ENCODE measurements around the gene DLGAP4.

Gene DLGAP4

GRCh38 chr20:36331209-36331608 is 25.1 kb downstream of the DLGAP4 start:
- no peak for DNase-seq (ENCODE audit: low spot score)

- no peak for DNase-seq (ENCODE audit: low spot score)
Measured at GRCh38 chr20:36333841-36334240, 27.7 kb downstream of the DLGAP4 start.

DNA sequence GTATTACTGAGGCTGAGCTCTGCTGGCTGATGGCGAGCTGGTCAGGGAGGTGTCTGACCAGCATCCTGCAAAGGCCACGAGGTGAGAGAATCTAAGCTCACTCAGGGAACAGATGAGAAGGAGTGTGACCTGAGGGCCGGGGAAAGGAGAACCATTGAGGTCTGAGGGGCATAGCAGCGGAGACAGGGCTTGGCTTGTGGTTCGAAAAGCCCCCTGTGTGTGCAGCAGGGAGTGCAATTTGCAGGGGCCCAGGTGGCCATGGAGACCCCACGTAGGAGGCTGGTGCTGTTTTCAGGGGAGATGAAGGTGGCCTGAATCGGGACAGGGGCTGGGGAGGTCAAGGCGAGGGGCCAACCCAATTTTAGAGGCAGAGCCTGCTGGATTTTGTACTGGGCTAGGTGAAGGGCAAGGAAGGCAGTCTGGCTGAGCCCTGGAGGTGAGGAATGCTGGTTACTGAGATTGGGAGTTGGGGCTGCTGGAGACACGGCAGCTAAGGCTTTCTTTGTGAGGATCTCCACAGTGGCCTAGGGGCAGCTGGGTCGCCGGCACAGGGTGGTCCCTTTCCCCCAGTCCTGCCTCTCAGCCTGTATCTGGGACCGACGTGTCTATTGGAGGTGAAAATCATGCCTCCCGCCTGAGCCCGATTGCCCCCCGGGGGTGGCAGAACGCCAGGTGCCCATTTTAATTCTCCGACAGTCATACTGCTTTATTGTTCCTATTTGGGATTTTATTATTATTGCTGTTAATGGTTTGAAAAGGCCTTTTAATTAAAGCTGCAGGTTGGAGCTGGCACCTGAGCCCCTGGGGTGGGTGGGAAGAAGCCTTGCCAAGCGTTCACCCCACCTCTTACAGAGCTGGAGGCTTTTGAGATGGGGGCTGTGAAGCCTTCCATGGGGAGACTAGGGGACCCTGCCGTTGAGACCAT is 28.4 kb downstream of the DLGAP4 start:
- no peak for DNase-seq (ENCODE audit: low spot score)

DNA sequence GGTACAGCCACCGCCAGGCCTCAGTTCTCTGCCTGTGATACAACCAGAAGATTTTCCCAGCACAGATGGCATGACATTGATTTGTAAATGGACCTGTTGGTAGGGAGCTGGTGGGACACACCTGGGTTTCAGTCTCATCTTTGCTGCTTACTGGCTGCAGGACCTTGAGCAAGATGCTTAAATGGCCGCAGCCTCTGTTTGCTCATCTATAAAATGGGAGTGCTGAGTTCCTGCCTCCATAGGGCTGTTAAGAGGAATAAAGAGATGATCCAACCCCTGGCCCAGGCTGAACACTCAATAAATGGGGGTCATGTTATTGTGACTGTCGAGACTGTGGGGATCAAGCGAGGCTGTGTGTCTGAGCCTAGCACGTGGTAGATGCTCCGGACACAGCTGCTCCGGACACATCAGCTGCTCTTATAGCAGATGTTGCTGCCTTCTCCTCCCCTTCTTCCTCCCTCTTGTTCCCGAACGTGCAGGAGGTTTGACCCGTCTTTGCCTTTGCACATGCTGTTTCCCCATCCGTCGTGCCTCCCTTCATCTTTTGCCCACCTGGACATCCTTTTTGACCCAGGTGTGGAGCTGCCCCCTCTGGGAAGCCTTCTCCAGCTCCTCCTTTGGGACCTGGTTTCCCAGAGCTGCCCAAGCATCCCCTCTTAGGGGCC is 29.2 kb downstream of the DLGAP4 start:
- no peak for DNase-seq (ENCODE audit: low spot score)

GRCh38 chr20:36336204-36336603 is 30.1 kb downstream of the DLGAP4 start:
- no peak for DNase-seq (ENCODE audit: low spot score)

- DNase-seq (ENCODE audit: low spot score) = no peak
Measured at GRCh38 chr20:36336954-36337704, 31.0 kb downstream of the DLGAP4 start.

GRCh38 chr20:36337886-36338285 is 31.7 kb downstream of the DLGAP4 start:
- no peak for DNase-seq (ENCODE audit: low spot score)

DNA sequence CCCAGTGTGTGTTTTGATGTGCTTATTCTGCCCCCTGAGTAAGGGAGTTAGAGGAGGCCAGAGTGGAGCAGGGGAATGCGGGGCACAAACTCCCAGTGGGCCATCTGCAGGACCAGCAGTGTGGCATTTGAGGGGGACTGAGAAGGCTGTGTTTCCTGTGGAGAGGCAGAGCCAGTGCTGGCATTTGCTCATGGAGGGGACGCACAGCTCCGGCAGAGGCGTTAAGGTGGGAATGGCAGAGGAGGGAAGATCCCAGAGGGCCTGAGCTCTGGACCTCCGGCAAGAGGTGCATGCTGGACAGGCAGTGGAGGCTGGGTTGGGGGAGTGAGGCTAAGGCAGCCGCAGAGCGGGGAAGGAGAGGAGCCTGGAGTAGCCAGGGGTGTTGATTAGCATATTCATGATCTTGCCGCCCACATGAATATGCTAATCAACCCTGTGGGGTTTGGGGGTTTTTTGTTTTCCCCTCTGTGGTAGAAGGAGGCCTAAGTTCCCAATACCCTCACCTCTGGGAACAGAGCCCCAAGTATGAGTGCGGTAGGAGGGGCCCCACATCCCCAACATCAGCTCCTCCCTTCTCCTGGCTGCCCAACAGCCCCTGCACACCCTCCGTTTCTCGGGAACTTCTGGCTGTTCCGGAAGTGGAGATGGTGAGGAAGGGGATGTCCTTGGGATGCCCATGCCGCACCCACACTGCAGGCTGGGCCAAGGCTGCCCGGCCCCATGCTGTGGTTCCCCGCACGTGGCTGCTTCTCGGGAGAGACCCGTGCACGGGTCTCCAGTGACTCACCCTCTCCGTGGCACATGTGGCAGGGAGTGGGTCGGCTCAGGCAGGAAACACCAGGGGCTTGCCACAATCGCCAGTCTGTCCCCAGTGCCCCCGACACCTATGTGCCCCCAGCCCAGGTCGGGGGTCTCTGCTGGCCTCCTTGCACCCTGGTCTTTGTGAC is 33.8 kb downstream of the DLGAP4 start:
- DNase-seq (ENCODE audit: low spot score) = no peak

DNA sequence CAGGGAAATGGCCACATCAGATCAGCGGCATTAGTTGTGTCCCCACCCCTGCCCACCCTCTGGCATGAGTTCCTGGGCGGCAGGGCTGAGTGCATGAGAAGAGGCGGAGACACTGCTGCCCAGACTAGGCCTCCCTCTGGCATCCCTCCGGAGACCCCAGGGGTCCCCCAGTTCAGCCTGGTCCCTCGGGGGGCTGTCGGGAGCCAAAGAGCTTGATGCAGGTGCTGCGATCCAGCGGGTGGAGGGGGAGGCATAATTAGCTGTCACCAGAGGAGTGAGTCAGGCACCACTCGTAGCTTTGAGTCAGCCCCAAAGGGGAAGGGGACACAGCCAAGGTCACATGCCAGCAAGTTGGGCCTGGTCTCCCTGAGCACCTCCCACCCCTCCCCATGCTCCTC is 34.5 kb downstream of the DLGAP4 start:
- DNase-seq (ENCODE audit: low spot score) = no peak

DNA sequence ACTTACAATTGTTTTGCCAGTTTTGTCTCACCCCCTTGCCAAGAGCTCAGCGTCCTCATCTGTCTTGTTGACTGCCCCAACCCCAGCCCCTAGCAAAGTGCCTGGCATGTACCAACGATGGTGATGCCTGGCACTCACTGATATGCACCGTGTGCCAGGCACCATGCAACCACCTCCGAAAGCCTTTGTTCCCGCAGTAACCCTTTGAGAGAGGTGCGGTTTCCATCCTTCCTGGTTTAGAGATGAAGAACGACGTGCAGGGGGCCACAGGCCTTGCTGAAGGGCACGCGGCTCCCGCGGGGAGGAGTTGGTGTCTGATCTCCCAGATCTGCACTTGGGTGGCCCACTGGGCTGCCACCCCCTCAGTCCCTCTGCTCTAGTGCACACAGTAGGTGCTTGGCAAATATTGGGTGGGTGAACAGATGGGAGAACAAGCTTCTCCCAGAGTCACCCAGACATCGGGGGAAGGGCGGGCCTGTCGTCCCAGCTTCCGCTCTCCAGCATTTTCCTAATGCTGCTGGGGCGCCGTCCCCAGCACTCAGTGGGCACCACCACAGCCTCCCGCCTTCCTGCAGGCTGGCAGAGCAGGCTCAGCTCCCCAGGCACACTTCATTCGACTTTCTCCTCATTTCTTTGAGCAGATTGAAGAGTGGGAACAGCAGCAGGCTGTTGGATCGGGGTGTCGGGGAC is 35.3 kb downstream of the DLGAP4 start:
- no peak for DNase-seq (ENCODE audit: low spot score)

GRCh38 chr20:36342331-36343120 is 36.4 kb downstream of the DLGAP4 start:
- no peak for DNase-seq (ENCODE audit: low spot score)

GRCh38 chr20:36343641-36344040 is 37.5 kb downstream of the DLGAP4 start:
- DNase-seq (ENCODE audit: low spot score) = no peak

DNA sequence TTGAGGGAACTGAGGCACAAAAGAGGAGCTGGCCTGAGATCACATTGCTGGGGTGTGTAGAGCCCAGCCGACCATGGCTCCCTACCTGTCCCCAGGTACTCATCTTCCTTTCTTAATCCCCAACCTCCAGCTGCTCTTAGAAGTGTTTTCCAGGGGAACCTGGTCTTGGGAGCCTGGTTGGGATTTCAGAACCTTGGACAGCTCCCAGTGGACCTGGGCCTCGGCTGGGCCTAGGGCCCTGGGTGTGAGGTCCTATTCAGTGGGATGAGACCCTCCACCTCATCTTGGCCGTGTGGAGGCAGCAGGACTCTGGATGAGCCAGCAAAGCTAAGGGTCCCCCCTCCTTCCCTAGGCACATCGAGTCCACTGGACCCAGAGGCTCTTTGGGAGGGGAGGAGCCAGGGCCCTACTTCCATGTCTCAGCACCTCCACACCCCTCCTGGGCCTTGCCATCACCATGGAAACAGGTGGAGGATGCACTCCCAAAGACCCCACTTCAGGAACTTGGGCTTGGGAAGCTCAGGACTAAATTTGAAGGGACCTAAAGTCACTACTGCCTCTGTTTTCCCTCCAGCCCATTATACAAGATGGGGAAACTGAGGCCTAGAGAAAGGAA is 38.5 kb downstream of the DLGAP4 start:
- no peak for DNase-seq (ENCODE audit: low spot score)

DNA sequence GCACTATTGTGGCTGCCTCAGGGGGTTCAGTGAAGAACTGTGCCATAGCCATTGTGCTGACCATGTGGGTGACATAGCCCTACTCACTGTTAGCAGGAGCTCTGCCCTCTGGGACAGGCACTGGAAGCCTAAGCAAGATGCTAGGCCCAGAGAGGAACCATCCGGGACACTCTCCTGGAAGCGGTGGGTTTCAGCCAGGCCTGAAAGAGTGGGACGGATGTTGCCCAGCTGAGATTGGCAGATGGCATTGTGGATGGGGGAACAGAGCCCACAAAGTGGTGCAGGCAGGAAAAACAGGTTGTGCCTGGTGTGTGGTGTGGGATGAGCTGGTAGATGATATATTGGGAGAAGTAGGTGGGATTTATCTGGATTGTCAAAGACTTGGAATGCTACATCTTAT is 40.1 kb downstream of the DLGAP4 start:
- DNase-seq (ENCODE audit: low spot score) = no peak

GRCh38 chr20:36349384-36350170 is 43.4 kb downstream of the DLGAP4 start:
- DNase-seq (ENCODE audit: low spot score) = no peak

- no peak for DNase-seq (ENCODE audit: low spot score)
Measured at GRCh38 chr20:36350439-36350838, 44.3 kb downstream of the DLGAP4 start.

- no peak for DNase-seq (ENCODE audit: low spot score)
Measured at GRCh38 chr20:36351937-36352336, 45.8 kb downstream of the DLGAP4 start.

- no peak for DNase-seq (ENCODE audit: low spot score)
Measured at GRCh38 chr20:36352843-36353553, 46.9 kb downstream of the DLGAP4 start.

Measured in germinal center (tissue), 1 donor.